GM18505 (cell line): Measurements from ENCODE around the gene OR5B3.
"Not testable (repeated sequence)": the region's sequence is repeated elsewhere in the genome, so short reads cannot be mapped to it uniquely, and the experiment has no call there.

Experiments
- ATAC-seq: cut with Tn5 transposase; IDR thresholded peaks from one replicate; pipeline ENCODE4 v1.9.1; 2021; ENCODE audit not compliant: unreplicated experiment
- POLR2A ChIP-seq: IDR thresholded peaks from 4 replicates; pipeline ENCODE4 v1.6.1; 2011; ENCODE audit warnings: borderline replicate concordance; ENCODE audit not compliant: insufficient read depth, insufficient read length; ENCODE audit errors: extremely low read depth

The OR5B3 gene

GRCh38 chr11:58406774-58407173 is at the start of gene OR5B3:
Gene OR5B3, minus strand, starts transcription at chr11:58406874. Its CDS starts 3,465 bp downstream, at chr11:58403409.
- ATAC-seq: no peak
- TF ChIP-seq POLR2A: no peak

DNA sequence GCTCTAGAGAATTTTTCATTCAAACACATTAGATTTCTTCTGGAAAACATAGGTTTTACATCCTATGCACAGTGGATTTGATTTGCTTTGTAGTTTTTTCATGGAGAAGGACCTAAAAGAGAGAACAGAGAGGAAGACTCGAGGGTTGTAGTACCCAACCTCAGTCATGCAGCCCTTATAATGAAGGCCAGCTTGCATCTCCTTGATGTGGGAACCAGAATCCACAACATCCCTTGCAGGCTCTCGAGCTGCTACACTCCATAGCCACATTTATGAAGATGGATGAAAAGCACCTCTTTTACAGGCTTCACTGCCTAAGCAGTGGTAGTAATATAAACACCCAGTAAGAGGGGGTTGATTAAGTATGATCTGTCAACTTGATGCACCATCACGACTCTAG is 44.9 kb upstream of the OR5B3 start:
- no peak for TF ChIP-seq POLR2A
- no peak for ATAC-seq

GRCh38 chr11:58446294-58446693 is 39.6 kb upstream of the OR5B3 start:
- no peak for TF ChIP-seq POLR2A
- no peak for ATAC-seq

DNA sequence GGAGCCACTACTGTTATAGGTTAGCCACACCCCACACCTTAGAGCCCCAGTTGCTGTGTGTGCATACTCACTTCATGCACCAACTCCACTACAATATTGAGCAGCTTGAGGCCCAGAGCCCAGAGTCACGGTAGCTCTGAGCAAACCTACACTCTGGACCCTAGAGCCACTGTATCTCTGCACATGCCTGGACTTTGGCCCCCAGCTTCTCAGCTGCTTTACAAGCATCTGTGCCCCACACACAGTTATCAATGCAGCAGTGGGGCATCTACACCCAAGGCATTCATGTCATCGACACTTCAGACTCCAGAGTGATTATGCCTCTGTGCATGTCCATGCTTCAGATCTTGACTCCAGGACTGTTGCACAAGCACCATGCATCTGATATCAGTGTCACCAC is 37.6 kb upstream of the OR5B3 start:
- no peak for ATAC-seq
- no peak for TF ChIP-seq POLR2A

DNA sequence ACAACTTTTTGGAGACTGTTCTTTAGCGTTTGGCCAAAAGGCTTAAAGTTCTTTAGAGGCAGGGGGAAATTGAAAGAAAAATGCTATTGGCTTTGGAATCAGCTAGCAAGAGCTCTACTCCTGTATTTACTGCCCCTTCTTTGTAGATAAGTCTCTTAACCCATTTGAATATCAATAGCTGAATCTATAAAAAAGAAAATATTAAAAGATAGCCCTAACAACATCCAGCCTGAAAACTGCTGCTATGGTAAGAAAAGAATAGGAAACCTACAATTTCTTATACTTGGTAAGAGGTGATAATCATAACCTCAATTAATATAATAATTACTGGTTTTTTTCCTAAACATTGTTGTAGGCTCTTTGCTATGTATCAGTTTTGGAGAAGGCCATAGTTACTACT is 35.5 kb upstream of the OR5B3 start, which contains the start of gene OR5B12:
Gene OR5B12 (minus strand): TSS at position 101 of the 400 bp plus-strand sequence. CDS start 2,085 bp downstream, outside the sequence.
- TF ChIP-seq POLR2A: no peak
- no peak for ATAC-seq

- TF ChIP-seq POLR2A: no peak
- no peak for ATAC-seq
Observed at GRCh38 chr11:58438486-58438885, 31.8 kb upstream of the OR5B3 start.

DNA sequence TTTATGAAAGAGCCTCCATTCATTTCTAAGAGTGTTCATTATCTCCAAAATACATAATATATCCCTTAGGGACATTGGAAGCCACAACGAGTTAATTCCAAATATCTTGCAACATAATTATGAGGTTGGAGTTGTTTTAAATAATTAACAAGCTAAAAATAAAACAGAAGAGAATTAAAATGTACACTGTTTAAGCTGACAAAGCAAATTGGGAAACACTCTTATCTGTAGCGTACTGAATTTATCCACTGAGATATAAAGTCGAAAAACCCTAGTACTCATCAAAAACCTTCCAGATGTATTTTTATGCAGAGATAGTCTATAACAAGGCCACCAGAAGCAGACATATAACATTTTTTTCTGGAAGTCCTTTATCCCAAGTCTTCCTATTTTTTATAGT is 27.5 kb upstream of the OR5B3 start:
- no peak for ATAC-seq
- TF ChIP-seq POLR2A: no peak

GRCh38 chr11:58433638-58434203 is 27.0 kb upstream of the OR5B3 start:
- ATAC-seq: peak; percentile 86
- TF ChIP-seq POLR2A: no peak

GRCh38 chr11:58429273-58429672 is 22.6 kb upstream of the OR5B3 start:
- no peak for ATAC-seq
- no peak for TF ChIP-seq POLR2A

GRCh38 chr11:58428021-58428420 is 21.3 kb upstream of the OR5B3 start, which contains the start of gene OR5B2:
Gene OR5B2, minus strand, starts transcription at chr11:58428121. Its CDS starts 4,860 bp downstream, at chr11:58423261.
- no peak for ATAC-seq
- TF ChIP-seq POLR2A: no peak

DNA sequence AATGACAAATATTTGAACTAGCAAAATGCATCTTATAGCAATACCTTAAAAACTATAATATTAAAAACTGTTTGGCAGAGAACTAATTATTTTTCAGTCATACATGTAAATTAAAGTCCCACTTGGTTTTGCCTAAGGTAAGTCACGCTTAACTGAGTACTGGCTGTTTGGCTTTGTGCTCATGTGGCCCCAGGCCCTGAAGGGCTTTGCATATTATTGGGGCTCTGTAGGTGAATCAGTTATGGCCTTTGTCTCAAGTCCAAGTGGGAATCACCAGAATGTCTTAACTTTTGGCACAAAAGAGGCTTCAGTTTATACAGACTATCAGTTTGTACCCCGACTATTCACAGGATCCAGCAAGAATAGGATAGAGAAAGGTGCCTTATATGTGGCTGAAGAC is 7.1 kb downstream of the OR5B3 start:
- not testable (repeated sequence) for ATAC-seq

- TF ChIP-seq POLR2A: no peak
- no peak for ATAC-seq
Observed at GRCh38 chr11:58395581-58395980, 11.1 kb downstream of the OR5B3 start.

DNA sequence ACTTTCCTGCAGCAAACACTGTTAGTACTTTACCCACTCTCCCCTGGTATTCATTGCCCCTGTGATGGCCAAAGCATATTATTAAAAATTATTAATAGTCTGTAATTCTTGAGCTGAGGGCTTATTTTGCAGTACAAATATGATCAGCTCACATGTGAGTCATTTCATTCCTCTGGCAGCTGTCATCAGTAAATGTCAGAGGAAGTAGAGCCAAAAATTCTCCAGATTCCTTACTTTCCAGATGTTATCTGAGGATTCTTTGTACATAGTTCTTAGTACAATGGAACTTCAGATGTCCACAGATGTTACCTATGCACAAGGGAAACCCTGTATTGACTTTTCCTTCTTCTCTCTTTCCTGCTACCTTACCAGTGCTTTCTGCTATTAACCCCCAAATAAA is 12.5 kb downstream of the OR5B3 start:
- ATAC-seq: no peak
- TF ChIP-seq POLR2A: no peak

DNA sequence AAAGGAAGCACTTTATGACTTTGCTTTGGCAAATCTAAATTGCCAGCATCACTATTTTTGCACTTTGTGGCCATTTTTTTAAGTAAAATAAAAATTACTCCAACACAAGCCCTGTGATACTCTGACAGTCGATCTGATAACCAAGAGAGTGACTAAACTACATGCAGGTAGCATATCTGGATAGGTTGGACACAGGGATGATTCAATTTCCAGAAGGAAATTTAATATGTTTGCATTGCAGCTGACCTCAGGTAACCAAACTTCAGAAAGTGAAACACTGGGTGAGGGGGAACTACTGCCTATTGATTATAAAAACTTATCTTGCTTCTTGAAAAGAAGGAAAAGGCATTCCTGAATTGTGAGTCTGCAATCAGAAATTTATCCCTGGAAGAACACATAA is 13.9 kb downstream of the OR5B3 start:
- TF ChIP-seq POLR2A: no peak
- no peak for ATAC-seq

DNA sequence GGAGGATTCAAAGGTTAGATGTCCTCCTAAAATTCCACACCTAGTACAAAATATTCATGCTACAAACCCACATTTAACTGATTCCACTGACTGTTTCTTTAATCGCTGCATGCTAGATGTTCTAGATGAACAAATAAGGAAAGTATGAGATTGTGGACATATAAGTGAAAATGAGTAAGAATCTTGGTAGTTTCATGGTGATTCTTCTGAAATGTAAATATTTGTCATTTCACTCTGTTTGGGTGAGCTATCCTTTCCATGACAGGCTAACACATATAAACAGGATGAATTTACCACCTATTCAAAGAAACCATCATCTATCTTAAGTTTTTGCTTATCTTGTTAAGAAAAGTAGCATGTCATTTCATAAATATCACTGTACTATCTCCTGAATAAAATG is 14.8 kb downstream of the OR5B3 start:
- TF ChIP-seq POLR2A: no peak
- ATAC-seq: no peak
